Prostate gland (tissue), 2 donors: ENCODE data around the gene NARF.

ENCODE experiments used
- CTCF ChIP-seq, 4 experiments: fragments of 200-600 bp in 2 of 4; fragments of 450-650 bp in 2 of 4; sonication (generic) in 2 of 4; IDR thresholded peaks; 1 replicate in 3 of 4; 2 replicates in 1 of 4; pipeline ENCODE4 v1.5.1; 2016 to 2019; ENCODE audit warnings: antibody characterized with exemption in 4 of 4, mild to moderate bottlenecking in 2 of 4, moderate library complexity in 2 of 4
- POLR2A ChIP-seq: fragments of 450-650 bp; IDR thresholded peaks from one replicate; pipeline ENCODE4 v1.6.1; 2016; ENCODE audit warnings: antibody characterized with exemption, mild to moderate bottlenecking

GRCh38 chr17:82487910-82488309 is 29.4 kb downstream of the NARF start:
- TF ChIP-seq CTCF (IDR thresholded peaks at IDR 0.05) (no peak), POLR2A (no peak)
